GM12878 (cell line): ENCODE data around the gene CHST8.

Experiments used
- CEBPB ChIP-seq, 2 experiments: fragments of 150-350 bp in 1 of 2; IDR thresholded peaks; 2 replicates each; pipeline ENCODE4 v1.6.1; 2012 to 2014; ENCODE audit warnings: low read depth in 2 of 2, low read length in 2 of 2, borderline replicate concordance in 1 of 2, inconsistent platforms in 1 of 2
- KDM1A ChIP-seq: fragments of 200-600 bp; sonication (generic); IDR thresholded peaks from 2 replicates; pipeline ENCODE4 v1.6.1; 2016; ENCODE audit warnings: borderline replicate concordance
- SIN3A ChIP-seq: IDR thresholded peaks from 2 replicates; pipeline ENCODE4 v1.6.1; 2012; ENCODE audit warnings: low read depth, low read length, improper control_type of control experiment
- TCF3 ChIP-seq: IDR thresholded peaks from 2 replicates; pipeline ENCODE4 v1.6.1; 2012; ENCODE audit warnings: low read depth, mild to moderate bottlenecking, low read length, borderline replicate concordance; ENCODE audit not compliant: insufficient read depth
- TF ChIP-seq, protein P1 (sequence below), 3 experiments: IDR thresholded peaks in 2 of 3; conservative IDR thresholded peaks in 1 of 3; 2 replicates each; pipeline ENCODE4 v1.5.1; 2011; ENCODE audit warnings: low read depth in 3 of 3, low read length in 3 of 3, mild to moderate bottlenecking in 3 of 3, control low read depth in 2 of 3, moderate library complexity in 2 of 3, inconsistent platforms in 1 of 3, mixed read lengths in 1 of 3; ENCODE audit not compliant: control insufficient read depth in 2 of 3, insufficient read depth in 1 of 3; ENCODE audit errors: extremely low read depth in 1 of 3

DNA sequence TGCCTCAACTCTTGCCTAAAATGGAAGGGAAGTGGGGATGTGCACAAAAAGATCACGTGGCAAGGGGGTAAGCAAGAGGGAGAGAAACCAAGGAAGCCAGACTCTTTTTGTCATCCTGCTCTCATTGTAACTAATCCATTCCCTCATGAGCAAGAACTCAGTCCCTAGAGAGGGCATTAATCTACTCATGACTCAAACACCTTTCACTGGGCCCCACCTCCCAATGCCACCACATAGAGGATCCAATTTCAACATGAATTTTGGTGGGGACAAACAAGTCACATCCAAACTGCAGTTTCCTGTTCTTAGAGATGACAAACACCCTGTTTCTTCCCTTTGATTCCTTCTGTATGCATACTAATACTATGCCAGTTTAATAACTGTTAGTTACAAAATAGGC, 11.2 kb upstream of the CHST8 start:
- TF ChIP-seq SIN3A = no peak
- no peak for TF ChIP-seq KDM1A
- TF ChIP-seq, protein P1, sequence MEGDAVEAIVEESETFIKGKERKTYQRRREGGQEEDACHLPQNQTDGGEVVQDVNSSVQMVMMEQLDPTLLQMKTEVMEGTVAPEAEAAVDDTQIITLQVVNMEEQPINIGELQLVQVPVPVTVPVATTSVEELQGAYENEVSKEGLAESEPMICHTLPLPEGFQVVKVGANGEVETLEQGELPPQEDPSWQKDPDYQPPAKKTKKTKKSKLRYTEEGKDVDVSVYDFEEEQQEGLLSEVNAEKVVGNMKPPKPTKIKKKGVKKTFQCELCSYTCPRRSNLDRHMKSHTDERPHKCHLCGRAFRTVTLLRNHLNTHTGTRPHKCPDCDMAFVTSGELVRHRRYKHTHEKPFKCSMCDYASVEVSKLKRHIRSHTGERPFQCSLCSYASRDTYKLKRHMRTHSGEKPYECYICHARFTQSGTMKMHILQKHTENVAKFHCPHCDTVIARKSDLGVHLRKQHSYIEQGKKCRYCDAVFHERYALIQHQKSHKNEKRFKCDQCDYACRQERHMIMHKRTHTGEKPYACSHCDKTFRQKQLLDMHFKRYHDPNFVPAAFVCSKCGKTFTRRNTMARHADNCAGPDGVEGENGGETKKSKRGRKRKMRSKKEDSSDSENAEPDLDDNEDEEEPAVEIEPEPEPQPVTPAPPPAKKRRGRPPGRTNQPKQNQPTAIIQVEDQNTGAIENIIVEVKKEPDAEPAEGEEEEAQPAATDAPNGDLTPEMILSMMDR (IDR thresholded peaks at IDR 0.05 in 2 of 3, conservative IDR thresholded peaks at IDR 0.05 in 1 of 3; ENCODE audit: control insufficient read depth in 2 of 3, extremely low read depth in 1 of 3, insufficient read depth in 1 of 3, low read depth in 3 of 3, low read length in 3 of 3) = no peak
- TF ChIP-seq CEBPB (IDR thresholded peaks at IDR 0.05; ENCODE audit: borderline replicate concordance in 1 of 2, low read depth in 2 of 2, low read length in 2 of 2) = no peak
- no peak for TF ChIP-seq TCF3
